Left kidney (tissue), 2 donors: ENCODE measurements around the gene ATP6V1F. TPM values are rescaled to one million over a fixed set of nuclear protein-coding genes. Genes with fewer than 3 reads are reported as not detected.

ENCODE experiments used
- DNase-seq: peaks from one replicate; pipeline ENCODE4 v3.0.0-alpha.2; 2013
- polyA plus RNA-seq: library from polyadenylated mRNA; unstranded; fragments of 120-200 nt; gene quantifications from one replicate; pipeline ENCODE4 v1.2.1, GENCODE V29; 2013; ENCODE audit not compliant: insufficient read length

The ATP6V1F gene
- polyA plus RNA-seq, 1 donor: 199 TPM

DNA sequence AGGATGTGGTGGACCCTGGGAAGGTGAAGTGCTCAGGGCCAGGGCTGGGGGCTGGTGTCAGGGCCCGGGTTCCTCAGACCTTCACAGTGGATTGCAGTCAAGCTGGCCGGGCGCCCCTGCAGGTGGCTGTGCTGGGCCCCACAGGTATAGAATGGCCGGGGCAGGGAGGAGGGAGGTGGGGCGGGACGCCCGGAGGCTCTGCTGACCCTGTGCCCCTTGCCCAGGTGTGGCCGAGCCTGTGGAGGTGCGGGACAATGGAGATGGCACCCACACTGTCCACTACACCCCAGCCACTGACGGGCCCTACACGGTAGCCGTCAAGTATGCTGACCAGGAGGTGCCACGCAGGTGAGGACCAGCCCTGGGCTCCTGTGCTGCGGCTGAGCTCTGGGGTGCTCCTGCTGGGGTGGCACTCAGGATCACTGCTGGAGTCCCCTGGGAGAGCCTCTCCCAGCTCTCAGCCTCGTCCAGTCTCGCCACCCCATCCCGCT is 14.9 kb upstream of the ATP6V1F start:
- no peak for DNase-seq

DNA sequence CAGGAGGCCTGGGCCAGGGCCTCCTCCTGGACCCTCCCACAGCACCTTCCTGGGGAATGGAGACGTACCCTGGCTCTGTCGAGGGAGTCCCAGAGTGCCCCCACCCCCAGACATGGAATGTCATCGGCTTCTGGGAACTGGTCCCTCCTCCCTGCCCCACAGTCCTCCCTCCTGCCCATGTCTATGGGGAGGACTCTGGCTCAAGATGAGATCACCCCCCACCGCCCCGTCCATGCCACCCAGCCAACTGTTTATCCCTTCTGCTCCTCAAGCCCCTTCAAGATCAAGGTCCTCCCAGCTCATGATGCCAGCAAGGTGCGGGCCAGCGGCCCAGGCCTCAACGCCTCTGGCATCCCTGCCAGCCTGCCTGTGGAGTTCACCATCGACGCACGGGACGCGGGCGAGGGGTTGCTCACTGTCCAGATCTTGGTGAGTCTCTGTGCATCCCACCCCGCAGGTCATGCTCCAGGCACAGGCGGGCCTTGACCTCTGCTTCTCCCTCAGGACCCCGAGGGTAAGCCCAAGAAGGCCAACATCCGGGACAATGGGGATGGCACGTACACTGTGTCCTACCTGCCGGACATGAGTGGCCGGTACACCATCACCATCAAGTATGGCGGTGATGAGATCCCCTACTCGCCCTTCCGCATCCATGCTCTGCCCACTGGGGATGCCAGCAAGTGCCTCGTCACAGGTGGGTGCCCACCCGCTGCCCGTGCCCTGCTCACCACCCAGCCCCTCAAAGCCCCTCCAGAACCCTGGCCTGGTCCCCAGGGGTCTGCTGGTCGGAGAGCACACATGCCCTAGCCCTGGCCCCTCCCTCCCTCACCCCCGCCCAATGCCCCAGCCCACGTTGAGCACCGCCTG is 14.1 kb upstream of the ATP6V1F start:
- no peak for DNase-seq

DNA sequence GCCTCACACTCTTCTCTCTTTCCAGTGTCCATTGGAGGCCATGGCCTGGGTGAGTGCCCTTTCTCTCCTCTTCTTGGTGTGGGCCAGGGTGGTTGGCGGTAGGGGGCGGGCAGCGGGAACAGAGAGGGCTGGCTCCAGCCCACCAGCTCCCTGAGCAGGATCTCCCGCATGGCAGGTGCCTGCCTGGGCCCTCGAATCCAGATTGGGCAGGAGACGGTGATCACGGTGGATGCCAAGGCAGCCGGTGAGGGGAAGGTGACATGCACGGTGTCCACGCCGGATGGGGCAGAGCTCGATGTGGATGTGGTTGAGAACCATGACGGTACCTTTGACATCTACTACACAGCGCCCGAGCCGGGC is 13.5 kb upstream of the ATP6V1F start:
- DNase-seq: no peak

DNA sequence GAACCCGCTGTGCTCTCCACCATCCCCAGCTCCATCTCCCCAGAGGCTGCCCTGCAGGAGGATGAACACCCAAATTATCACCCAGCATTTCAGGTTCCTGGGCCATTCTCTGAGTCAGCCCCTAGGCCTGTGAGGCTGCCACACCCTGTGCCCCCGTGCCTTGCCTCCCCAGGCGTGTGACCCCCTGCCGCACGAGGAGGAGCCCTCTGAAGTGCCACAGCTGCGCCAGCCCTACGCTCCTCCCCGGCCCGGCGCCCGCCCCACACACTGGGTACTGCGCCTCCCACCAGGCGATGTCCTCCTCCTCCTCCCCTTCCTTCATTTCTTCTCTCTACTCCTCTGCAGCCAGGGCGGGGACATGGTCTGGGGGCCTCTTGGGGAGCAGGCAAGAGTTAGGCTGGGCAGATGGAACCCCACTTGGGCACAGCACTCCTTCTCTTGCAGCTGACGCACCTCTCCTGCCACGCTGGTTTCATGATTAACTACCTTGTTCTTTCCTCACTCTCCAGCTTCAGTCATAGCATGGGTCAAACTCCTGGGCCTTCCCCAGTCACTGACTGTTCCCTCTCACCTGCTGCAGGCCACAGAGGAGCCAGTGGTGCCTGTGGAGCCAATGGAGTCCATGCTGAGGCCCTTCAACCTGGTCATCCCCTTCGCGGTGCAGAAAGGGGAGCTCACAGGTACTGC is 12.7 kb upstream of the ATP6V1F start:
- no peak for DNase-seq

DNA sequence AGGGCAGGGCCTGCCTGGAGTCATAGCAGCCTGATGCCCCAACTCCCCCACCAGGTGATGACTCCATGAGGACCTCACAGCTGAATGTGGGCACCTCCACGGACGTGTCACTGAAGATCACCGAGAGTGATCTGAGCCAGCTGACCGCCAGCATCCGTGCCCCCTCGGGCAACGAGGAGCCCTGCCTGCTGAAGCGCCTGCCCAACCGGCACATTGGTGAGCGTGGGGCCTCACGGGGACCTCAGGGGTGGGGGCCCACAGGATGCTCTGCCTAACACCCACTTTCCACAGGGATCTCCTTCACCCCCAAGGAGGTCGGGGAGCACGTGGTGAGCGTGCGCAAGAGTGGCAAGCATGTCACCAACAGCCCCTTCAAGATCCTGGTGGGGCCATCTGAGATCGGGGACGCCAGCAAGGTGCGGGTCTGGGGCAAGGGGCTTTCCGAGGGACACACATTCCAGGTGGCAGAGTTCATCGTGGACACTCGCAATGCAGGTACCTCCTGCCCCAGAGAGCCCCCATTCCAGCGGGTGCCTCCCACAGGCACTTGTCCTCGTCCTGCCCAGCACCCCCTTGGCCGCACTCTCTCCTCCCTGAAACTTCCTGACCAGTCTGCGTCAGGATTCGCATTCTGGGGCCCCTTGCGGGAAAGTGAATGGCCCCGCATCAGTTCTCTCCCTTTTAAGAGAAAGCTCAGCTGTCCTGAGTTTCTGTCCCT is 10.0 kb upstream of the ATP6V1F start:
- no peak for DNase-seq

DNA sequence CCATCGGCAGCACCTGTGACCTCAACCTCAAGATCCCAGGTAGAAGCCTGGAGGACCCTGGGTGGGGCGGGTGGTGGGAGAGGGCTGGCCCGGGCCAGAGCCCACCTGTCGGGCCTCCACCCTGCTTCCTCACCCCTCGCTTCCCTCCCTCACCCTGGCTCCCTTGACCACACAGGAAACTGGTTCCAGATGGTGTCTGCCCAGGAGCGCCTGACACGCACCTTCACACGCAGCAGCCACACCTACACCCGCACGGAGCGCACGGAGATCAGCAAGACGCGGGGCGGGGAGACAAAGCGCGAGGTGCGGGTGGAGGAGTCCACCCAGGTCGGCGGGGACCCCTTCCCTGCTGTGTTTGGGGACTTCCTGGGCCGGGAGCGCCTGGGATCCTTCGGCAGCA is 8.9 kb upstream of the ATP6V1F start:
- DNase-seq: no peak

DNA sequence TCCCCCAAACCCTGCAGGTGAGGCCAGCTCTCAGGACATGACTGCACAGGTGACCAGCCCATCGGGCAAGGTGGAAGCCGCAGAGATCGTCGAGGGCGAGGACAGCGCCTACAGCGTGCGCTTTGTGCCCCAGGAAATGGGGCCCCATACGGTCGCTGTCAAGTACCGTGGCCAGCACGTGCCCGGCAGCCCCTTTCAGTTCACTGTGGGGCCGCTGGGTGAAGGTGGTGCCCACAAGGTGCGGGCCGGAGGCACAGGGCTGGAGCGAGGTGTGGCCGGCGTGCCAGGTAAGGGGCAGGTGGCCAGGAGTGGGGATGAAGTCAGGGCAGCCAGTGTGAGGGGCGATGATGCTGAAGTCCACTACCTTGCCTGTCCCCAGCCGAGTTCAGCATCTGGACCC is 8.3 kb upstream of the ATP6V1F start:
- no peak for DNase-seq

DNA sequence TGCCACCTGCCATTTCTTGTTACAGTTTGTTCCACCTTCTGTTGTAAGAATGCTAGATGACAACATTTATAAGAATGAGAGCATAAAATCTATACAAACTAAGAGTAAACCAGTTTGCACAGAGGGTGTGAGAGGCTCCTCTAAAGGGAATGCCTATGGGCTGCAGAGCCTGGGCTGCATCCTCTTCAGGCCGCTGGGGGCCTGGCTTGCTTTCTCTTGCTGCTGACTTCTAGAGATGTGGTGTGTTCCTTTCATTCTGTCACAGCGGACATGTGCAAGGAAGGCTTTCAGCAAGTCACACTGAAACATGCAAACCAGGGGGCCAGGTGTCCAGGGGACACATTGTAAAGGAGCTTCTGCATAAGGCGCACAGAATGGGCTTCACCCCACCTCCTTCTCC is 7.1 kb upstream of the ATP6V1F start:
- DNase-seq: no peak

DNA sequence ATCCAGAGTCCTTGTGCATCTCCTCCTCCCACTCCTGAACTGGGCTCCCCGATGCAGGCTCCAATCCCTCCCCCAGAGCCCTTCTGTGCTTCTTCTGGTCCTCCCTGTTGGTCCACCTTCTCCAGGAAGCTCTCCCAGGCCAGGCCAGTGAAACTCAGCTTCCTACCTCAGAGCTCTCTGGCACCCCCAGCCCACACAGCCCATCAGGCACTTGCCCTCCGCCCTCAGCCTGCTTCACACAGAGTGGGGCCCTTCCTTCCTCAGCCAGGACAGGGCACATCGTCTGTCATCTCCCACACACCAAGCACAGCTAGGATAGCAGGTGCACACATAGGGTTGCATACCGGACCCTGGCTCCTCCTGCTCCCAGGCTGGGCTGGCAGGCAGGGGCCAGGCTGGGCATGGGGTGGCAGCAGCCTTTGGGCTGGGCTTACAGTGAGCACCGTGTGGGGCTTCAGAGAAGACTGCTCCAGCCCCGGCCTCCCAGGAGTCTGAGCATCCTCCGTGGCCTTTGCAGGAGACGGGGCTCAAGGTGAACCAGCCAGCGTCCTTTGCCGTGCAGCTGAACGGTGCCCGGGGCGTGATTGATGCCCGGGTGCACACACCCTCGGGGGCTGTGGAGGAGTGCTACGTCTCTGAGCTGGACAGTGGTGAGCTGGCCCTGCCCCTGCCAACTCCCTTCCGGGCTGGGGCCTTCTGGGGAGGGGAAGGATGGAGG is 6.5 kb upstream of the ATP6V1F start:
- no peak for DNase-seq

DNA sequence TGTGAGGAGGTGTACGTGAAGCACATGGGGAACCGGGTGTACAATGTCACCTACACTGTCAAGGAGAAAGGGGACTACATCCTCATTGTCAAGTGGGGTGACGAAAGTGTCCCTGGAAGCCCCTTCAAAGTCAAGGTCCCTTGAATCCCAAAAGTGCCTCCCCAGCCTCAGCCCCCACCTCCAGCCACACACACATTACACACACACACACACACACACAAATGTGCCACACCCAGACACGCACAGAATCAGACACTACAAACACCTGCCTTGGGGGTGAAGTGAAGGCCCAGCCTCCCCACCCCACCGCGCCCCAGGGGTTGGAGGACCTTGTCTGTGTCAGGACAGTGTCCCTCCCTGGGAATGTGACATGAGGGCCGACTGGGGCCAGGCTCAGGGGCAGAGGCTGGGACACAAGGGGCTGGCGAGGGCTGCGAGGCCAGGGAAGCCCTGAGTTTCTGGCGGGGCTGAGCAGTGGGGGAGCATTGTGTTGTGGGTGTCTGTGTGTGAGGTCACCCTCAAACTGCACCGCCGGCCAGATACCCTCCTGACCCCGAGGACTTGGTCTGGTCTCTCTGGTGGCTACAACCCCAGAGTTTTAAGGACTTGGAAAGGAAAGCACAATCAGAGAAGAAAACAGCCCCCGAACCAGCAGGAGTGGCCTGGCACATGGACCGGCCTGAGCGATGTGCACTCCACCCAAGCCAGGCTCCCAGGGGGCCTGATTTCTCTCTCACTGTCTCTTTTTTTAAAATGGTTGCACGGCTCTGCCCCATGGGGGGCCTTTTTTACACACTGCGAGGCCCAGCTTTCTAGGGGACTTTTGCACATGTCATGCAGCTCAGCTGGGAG is 4.0 kb upstream of the ATP6V1F start:
- no peak for DNase-seq

DNA sequence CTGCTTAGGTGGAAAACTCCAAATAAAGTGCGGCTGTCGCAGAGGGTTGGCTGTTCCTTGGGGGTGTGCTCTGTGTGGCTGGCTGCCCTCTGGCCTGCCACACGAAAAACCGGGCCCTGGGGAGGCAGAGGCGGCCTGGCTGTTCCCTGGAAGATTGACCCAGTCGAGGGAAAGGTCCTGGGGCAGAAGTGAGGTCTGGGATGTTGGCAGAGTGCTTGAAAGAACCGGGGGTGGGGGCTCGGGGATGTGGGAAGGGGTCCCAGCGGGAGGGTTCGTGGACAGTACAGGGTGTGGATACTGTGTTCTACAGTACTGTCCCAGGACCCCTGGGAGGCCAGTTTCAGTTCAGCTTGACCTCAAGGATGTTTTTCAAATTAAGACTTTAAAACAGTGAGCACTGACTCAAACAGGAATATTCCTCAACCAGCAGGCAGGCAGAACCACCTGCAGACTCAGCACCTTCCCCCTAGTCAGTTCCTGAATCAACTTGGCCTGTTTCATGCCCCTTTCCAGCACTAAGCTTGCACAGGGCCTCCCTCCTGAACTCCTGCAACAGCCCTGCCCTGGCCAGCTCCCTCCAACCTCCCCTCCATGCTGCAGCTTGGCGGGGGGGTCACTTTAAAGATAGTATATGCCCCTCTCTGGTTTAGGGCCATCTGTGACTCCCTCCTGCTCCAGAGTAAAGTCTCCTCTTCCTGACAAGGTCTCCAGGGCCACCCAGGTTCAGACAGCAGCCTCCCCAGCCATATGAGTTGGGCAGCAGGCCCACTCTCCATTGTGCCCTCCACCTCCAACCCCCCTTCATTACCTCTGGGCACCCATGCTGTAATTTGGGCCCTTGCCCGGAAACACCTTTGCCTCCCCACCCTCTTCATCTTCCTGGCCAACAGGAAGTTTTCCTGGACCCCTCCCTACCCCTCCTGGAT is 3.2 kb upstream of the ATP6V1F start:
- no peak for DNase-seq

DNA sequence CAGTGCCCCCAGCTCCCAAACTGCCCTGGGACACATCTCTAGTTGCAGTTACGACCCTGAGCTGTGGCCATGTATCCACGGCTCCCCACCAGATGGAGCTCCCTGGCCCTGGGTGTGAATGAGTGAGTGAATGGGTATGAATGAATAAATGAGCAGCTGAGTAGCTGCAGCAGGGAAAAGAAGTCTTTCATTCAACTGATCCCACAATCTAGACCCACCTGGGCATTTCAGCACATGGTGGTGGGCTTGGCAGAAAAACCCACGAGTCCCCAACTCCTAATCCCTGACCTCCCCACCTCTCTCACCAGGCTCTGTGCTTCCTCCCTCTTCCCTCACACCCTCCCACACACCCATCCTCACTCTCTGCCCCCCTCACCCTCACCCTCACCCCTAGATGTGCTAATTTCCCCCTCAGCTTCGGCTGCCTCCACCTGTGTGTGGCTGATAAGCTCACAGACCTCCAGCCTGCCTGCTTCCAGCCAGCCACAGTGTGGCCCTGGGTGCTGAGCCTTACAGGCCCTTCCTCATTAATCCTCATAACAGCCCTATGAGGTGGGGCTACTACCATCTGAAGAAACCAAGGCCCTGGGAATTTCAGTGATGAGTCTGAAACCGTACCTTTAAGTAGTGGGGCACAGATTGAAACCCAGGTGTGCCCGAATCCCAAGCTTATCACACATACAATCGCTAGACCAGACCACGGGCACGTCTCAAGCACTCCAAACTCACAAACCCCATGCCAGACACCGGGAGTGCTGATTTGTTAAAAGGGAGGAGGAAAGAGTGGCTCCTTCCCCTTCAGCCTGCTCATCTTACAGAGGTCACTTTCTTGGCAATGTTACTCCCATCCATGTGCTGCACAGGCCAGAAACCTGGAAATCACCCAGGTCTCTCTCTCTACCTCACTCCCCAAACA is 2.2 kb upstream of the ATP6V1F start:
- DNase-seq: no peak

DNA sequence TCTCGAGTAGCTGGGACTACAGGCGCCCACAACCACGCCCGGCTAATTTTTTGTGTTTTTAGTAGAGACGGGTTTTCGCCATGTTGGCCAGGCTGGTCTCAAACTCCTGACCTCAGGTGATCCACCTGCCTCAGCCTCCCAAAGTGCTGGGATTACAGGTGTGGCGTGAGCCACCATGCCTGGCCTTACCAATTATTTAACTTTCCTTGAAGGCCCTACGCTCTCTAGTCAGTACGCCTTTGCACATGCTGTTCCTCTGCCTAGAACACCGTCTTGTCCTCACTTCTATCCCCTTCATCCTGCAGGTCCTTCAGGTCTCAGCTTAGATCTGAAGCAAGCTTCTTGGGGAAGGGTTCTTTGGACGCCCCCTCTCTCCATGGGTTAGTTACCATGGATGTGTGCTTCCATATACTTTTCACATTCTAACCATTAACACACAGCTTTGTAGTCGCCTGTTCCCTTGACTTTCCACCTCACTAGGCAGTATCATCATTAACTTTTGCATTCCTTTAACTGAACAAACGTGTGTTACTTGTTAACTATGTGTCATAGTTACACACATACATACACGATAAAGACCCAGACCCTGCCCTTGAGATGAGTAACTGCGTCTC is 592 bp upstream of the ATP6V1F start:
- DNase-seq: no peak

DNA sequence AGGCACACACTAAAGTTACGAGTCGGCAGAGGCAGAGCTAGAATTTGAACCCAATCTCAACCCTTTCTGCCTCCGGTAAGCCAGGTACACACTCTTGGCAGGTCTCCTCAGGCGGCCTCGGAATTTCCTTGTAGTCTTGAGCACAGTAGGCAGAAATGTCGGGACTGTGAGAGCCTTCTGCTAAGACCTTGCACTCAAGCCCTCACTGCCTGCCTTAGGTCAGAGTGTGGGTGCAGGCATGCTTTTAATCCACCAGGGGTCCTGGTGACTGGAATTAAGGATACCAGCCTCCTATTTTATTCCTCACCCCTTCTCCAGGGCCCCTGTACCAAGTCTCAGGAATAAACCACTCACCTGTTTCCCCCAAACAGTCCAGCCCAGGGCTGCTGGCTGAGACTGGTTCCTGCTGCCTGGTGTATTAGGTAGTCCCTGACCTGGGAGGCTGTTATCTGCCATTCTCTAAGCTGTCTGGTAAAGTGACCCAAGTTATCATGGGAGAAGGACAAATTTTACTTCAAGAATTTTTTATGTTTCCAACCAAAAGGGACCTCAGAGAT is 855 bp downstream of the ATP6V1F start:
- DNase-seq: no peak

DNA sequence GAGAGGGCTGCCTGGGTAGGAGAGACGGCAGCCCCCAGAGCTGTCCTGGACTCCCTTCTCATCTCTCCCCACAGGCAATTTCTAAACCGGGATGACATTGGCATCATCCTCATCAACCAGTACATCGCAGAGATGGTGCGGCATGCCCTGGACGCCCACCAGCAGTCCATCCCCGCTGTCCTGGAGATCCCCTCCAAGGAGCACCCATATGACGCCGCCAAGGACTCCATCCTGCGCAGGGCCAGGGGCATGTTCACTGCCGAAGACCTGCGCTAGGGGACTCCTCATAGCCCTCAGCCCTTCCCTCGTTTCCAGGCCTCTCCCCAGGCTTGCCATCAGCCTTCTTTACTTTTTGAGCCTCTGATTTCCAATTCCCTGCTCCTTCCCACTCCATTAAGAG is 2.6 kb downstream of the ATP6V1F start:
- DNase-seq: no peak

DNA sequence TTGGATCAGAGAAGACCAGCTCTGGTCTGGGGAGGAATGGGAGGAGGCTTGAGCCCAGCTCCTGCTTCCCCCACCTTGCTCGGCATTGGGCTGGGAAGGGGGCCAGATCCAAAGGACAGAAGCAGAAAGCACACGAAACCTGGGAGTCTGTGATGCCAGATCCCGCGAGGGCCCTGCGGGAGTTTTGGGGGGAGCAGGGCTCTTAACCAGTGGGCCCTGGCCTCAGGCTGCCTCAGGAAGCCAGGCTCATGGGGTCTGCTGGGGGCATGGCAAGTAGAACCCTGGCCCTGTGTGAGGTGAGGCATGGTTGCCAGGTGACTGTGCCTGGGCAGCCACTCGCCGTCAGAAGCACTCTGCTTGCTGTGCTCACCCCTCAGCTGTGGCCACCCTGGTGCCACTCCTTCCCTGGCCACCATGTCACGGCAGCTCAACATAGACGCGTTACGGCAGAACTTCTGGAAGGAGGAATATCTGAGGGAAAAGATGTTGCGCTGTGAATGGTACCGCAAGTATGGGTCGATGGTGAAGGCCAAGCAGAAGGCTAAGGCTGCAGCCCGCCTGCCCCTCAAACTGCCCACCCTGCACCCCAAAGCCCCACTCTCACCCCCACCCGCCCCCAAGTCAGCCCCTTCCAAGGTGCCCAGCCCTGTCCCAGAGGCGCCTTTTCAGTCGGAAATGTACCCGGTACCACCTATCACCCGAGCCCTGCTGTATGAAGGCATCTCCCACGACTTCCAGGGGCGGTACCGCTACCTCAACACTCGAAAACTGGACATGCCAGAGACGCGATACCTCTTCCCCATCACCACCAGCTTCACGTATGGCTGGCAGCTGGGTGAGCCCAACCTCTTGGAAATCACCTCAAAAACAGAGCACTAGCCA is 3.6 kb downstream of the ATP6V1F start:
- DNase-seq: no peak

DNA sequence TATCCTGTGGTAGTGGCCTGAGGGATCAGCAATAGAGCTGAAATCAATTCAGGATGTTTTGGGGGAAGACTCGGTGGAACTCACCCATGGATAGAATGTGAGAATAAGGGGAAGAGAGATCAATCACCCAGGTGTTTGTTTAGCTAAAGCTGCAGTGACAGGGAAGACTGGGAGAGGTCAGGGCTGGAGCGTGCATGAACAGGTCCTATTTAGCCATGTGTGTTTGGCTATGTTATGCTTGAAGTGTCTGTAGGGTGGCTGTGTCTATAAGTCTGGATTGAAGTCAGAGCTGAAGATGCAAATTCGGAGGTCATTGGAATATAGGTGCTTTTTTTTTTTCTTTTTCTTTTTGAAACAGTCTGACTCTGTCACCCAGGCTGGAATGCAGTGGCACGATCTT is 4.6 kb downstream of the ATP6V1F start:
- DNase-seq: no peak
